Memory B cell (primary cell): Measurements from ENCODE around the gene TMEM234.

Experiments
- ATAC-seq: fragments of 150-1000 bp; cut with Tn5 transposase; 2 replicates; pipeline ENCODE4 v1.10.0; 2021; ENCODE audit warnings: low read depth, mild to moderate bottlenecking, moderate library complexity
- DNase-seq, 2 donors: peaks; one replicate each; pipeline ENCODE4 v3.0.0; 2022; ENCODE audit warnings: low spot score in 2 of 2
- H3K27ac Mint-ChIP-seq: one replicate; pipeline ENCODE4 v1.8.0; 2022; ENCODE audit warnings: mild to moderate bottlenecking, moderate library complexity, mixed read lengths
- H3K27me3 Mint-ChIP-seq: one replicate; pipeline ENCODE4 v1.8.0; 2022; ENCODE audit warnings: mixed read lengths
- H3K36me3 Mint-ChIP-seq: one replicate; pipeline ENCODE4 v1.8.0; 2022; ENCODE audit warnings: mild to moderate bottlenecking, mixed read lengths
- H3K4me1 Mint-ChIP-seq: one replicate; pipeline ENCODE4 v1.8.0; 2022; ENCODE audit warnings: mixed read lengths
- H3K4me3 Mint-ChIP-seq: one replicate; pipeline ENCODE4 v1.8.0; 2022; ENCODE audit warnings: mild to moderate bottlenecking, moderate library complexity, mixed read lengths
- H3K9me3 Mint-ChIP-seq: one replicate; pipeline ENCODE4 v1.8.0; 2022; ENCODE audit warnings: mixed read lengths

Gene TMEM234

DNA sequence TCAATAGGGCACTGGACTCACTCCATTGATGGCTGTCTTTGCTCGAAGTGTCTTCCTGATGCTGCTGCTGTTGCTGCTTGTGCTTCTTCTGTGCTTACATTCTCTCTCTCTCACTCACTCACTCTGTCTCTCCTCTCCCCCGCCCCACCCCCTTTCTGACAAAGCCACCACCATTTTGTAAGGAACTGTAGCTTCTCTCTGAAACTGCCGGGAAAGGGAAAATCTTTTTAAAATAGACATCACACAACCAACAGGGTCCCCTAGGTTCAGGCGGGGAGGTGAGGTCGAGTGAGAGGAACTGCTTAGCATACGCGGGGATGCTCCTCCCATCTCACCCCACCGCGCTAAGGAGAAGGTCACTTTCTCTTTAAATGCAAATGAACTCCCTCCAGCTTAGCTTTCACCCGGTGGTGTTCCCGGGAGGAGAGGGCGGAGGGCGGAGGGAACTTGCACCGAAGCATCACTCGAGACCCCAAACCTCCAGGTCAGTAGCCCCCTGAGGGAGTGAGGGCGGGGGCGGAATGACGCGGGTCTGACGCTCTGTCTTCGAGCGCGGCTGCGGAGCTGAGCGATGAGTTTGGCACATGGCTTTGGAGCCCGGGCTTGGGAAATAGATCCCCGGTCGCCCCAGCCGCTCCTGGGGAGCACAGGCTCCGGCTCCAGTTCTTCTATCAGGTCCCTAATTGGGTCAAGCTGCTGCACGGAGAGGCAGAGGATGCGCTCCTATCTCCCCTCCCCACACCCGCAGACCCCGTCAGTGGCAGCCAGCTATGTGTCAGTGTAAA lies 21.7 kb downstream of the TMEM234 start, which contains the start of gene CCDC28B:
CCDC28B (plus strand) TSS at position 370 of the 785 bp plus-strand sequence. CDS start 1,341 bp downstream, outside the sequence.
- DNase-seq: peak; percentile 44 to 64
- peak; percentile 50 for ATAC-seq
- H3K36me3 Mint-ChIP-seq: peaks cover 6% of the 10 kb centered on the region
- H3K27ac Mint-ChIP-seq: peak within 1 kb of the TSS; percentile 92
- H3K27me3 Mint-ChIP-seq: no peaks in the 10 kb centered on the region
- peak within 1 kb of the TSS; percentile 97 for H3K4me3 Mint-ChIP-seq
- H3K9me3 Mint-ChIP-seq: no peaks in the 10 kb centered on the region
- H3K4me1 Mint-ChIP-seq: peaks cover 22% of the 10 kb centered on the region

DNA sequence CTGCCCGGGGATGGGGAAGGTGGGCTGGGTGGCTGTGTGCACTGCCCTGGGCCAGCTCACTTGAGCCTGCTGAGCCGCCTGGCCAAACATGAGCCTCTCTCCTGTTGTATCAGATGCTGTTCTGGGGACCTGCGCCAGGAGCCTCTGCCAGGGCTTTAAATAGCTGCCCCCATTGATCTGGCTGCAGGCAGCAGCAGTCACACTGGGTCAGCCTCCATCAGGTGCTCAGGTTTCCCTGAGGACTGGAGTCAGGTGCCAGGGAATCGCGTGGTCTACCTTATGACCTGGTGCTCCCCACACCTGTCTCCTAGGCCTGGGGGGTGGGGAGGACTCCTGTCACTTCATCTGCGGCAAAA lies 22.5 kb downstream of the TMEM234 start:
- Mint-ChIP-seq H3K4me1 (peaks cover 22% of the 10 kb centered on the region), H3K9me3 (no peaks in the 10 kb centered on the region), H3K36me3 (peaks cover 6% of the 10 kb centered on the region), H3K4me3 (peak overlapping the region; percentile 97), H3K27me3 (no peaks in the 10 kb centered on the region), H3K27ac (peak overlapping the region; percentile 92)
- DNase-seq (no peak), ATAC-seq (no peak)

DNA sequence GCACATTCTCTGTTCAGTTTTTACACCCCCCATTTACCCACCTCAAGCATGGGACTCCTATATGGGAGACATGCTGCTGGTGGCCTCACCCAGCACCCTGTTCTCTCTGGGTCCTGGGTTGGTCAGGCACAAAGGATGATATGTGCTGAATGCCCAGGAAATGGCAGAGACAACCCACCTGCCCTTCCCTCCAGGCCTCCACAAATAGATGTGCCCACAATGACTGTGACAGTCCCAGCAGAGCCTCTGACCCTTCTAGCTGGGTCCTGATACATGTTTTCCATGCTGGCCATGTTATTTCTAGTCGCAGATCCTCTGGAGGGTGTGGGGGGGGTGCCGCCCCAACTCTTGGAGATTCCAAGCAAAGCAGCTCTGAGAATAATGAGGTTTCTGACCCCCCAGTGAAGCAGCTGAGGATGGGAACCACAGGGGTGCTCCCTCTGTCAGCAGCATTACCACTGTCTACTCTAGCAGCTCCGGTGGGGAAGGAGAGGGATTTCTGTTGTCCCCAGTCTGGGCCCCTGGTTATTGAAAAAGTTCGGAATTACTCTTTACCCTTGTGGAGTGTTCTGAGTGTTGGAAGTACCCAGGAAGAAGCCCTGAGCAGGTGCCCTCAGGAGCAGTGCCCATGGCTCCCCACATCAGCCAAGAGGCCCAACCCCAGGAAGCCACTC lies 23.0 kb downstream of the TMEM234 start:
- DNase-seq: no peak
- Mint-ChIP-seq H3K27ac (peak overlapping the region; percentile 56), H3K4me3 (no peak overlapping the region), H3K4me1 (peaks cover 22% of the 10 kb centered on the region), H3K36me3 (peaks cover 10% of the 10 kb centered on the region), H3K9me3 (no peaks in the 10 kb centered on the region), H3K27me3 (no peaks in the 10 kb centered on the region)
- ATAC-seq: no peak

DNA sequence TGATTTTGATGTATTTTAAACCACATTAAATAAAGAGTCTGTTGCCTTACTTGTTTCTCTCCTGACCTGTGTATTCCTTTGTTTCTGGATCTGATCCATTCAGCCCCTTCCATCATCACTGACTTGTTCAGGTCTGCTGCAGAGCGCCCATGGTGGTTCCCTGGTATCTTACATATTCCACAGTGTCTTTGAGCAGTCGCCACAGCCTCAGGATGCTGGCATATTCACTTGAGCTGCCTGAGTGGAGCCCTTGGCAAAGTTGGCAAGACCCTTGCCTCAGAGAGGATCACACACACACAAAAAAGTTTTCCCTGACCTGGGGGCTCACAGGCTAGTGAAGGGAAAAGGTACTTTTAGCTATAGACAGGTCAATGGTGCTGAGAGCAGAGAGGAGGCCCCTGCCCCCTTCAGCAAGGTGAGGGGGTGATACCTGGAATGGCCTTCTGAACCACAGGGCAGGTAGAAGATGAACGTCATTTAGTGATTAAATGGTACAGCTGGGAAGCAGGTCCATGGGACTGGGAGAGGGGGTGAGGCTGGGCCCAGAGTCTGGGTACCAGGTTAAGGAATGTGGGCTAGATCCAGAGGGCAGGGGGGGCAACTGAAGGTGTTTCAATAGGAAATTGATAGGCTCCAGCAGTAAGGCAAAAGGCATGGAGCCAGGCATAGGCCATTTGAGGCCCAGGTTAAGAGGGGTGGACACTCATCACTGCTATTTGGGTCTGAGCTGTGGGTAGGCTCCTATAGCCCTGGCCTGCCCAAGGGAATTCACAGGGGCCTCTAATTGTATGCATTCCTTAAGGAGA lies 23.7 kb downstream of the TMEM234 start:
- DNase-seq (no peak), ATAC-seq (no peak)
- Mint-ChIP-seq H3K4me3 (peak overlapping the region; percentile 56), H3K27ac (peak overlapping the region; percentile 56), H3K36me3 (peaks cover 15% of the 10 kb centered on the region), H3K9me3 (no peaks in the 10 kb centered on the region), H3K4me1 (peaks cover 22% of the 10 kb centered on the region), H3K27me3 (no peaks in the 10 kb centered on the region)

DNA sequence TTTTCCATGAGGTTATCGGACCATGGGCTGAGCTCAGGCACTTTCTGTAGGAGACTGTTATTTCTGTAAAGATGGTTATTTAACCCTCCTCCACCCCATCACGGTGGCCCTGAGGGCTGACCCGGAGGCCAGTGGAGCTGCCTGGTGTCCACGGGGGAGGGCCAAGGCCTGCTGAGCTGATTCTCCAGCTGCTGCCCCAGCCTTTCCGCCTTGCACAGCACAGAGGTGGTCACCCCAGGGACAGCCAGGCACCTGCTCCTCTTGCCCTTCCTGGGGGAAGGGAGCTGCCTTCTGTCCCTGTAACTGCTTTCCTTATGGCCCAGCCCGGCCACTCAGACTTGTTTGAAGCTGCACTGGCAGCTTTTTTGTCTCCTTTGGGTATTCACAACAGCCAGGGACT lies 24.3 kb downstream of the TMEM234 start:
- Mint-ChIP-seq H3K4me1 (peaks cover 22% of the 10 kb centered on the region), H3K27me3 (no peaks in the 10 kb centered on the region), H3K4me3 (no peak overlapping the region), H3K9me3 (no peaks in the 10 kb centered on the region), H3K36me3 (peaks cover 19% of the 10 kb centered on the region), H3K27ac (peak overlapping the region; percentile 56)
- DNase-seq (no peak), ATAC-seq (no peak)

DNA sequence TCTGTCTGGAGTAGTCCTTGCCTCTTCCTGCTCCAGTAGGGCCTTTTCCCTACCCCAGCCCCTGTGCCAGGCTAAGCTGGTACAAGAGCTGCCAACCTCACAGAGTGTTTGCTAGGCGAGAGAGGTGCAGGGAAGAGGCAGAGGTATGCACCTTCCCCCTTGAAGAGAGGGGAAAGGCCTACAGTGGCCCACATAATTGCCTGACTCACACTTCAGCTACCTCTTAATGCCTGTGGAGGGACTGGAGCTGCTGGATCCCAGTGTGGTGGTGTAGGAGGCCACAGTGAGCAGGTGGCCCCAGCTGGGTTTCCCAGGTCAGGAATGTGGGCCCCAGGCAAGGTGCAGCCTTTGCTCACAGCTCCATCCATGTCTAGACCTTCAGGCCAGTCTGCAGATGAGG lies 25.1 kb downstream of the TMEM234 start:
- ATAC-seq (no peak), DNase-seq (no peak)
- H3K27ac Mint-ChIP-seq: peak overlapping the region; percentile 45
- no peaks in the 10 kb centered on the region for H3K27me3 Mint-ChIP-seq
- peaks cover 23% of the 10 kb centered on the region for H3K36me3 Mint-ChIP-seq
- no peak overlapping the region for H3K4me3 Mint-ChIP-seq
- no peaks in the 10 kb centered on the region for H3K9me3 Mint-ChIP-seq
- H3K4me1 Mint-ChIP-seq: peaks cover 17% of the 10 kb centered on the region

DNA sequence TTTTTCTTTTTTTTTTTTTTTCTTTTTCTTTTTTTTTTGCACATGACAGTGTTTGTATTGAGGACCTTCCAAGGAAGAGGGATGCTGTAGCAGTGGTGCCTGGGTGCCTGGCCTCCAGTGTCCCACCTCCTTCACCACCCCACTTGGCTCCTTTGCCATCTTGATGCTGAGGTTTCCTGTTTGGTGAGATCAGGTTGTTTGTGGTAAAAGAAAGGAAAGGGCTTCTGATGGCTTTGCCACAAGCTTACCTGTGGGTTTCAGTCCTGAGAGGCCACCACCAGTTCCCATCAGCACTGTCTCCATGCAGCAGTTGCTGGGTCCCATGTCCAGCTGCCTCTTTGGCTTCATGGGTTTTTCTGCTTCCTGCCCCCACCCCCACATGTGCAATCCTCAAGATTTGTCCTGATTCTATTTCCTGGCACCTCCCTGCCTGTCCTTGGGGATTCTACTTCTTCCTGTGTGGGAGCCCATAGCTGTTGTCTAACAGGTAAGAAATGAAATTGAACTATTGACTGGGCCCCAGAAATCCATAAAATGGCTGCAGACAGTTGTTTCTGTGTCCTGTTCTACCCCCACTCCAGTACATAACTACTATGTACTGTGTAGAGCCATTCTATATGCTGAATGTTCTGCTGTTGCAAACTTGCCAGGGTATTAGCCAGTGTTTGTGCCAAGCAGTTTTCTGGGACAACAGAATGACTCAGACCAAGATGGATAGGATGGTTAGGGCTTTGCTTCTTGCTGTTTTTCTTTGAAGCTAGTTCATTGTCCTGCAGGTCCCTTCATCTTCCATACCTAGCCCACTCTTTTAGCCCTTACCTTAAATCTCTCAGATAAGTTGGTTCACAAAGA lies 26.0 kb downstream of the TMEM234 start:
- Mint-ChIP-seq H3K36me3 (peaks cover 29% of the 10 kb centered on the region), H3K4me1 (peaks cover 9% of the 10 kb centered on the region), H3K27ac (peak overlapping the region; percentile 45), H3K4me3 (no peak overlapping the region), H3K27me3 (no peaks in the 10 kb centered on the region), H3K9me3 (no peaks in the 10 kb centered on the region)
- no peak for DNase-seq
- ATAC-seq: no peak

DNA sequence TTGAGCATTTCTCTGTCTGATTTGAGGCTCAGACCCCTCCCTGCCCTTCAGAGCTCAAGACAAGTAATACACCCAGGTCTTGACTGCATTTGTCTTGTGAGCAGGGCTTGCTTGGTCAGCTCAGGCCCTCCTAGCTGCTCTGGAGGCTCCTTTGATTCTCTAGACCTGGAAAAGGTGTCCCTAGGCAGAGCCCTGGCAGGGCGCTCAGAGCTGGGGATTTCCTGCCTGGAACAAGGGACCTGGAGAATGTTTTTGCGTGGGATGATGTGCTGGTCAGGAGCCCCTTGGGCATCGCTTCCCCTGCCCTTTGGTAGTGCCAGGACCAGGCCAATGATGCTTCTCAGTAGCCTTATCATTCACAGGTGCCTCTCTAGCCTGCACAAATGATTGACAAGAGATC lies 26.6 kb downstream of the TMEM234 start:
- H3K27me3 Mint-ChIP-seq: no peaks in the 10 kb centered on the region
- no peak overlapping the region for H3K4me3 Mint-ChIP-seq
- ATAC-seq (no peak), DNase-seq (no peak)
- no peaks in the 10 kb centered on the region for H3K9me3 Mint-ChIP-seq
- H3K36me3 Mint-ChIP-seq: peaks cover 29% of the 10 kb centered on the region
- H3K27ac Mint-ChIP-seq: no peak overlapping the region
- H3K4me1 Mint-ChIP-seq: peaks cover 8% of the 10 kb centered on the region

DNA sequence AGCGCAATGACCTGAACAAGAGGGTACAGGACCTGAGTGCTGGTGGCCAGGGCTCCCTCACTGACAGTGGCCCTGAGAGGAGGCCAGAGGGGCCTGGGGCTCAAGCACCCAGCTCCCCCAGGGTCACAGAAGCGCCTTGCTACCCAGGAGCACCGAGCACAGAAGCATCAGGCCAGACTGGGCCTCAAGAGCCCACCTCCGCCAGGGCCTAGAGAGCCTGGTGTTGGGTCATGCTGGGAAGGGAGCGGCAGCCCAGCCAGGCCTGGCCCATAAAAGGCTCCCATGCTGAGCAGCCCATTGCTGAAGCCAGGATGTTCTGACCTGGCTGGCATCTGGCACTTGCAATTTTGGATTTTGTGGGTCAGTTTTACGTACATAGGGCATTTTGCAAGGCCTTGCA lies 27.2 kb downstream of the TMEM234 start:
- Mint-ChIP-seq H3K27ac (no peak overlapping the region), H3K4me3 (no peak overlapping the region), H3K27me3 (no peaks in the 10 kb centered on the region), H3K9me3 (no peaks in the 10 kb centered on the region), H3K36me3 (peaks cover 29% of the 10 kb centered on the region), H3K4me1 (peaks cover 3% of the 10 kb centered on the region)
- DNase-seq (no peak), ATAC-seq (no peak)

DNA sequence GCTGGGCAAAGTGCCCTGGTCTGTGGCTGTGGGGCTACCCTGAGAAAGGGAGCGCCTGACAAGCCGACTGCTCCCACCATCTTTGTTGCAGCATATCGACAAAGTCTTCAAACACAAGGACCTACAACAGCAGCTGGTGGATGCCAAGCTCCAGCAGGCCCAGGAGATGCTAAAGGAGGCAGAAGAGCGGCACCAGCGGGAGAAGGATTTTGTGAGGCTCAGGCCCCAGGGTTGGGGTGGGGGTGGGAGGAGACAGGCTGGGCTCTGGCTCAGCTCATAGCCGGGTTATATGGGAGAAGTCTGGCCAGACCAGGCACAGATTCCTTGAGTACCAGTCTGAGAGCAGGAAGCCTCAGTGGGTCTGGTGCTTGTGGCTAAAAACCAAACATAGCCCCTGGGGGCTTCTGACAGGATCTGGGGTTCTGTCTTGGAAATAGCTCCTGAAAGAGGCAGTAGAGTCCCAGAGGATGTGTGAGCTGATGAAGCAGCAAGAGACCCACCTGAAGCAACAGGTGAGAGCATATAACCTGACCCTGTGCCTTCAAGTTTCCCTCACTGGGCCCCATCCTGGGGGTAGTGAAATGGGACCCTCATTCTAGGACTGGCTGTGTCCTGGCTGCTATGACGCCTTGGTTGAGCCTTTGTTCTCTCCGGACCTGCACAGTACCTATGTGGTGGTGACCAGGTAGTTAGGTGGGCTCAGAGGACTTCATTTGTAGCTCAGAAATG lies 29.8 kb downstream of the TMEM234 start:
- Mint-ChIP-seq H3K27ac (peak overlapping the region; percentile 45), H3K4me3 (no peak overlapping the region), H3K4me1 (peaks cover 5% of the 10 kb centered on the region), H3K27me3 (no peaks in the 10 kb centered on the region), H3K36me3 (peaks cover 37% of the 10 kb centered on the region), H3K9me3 (no peaks in the 10 kb centered on the region)
- no peak for DNase-seq
- no peak for ATAC-seq

DNA sequence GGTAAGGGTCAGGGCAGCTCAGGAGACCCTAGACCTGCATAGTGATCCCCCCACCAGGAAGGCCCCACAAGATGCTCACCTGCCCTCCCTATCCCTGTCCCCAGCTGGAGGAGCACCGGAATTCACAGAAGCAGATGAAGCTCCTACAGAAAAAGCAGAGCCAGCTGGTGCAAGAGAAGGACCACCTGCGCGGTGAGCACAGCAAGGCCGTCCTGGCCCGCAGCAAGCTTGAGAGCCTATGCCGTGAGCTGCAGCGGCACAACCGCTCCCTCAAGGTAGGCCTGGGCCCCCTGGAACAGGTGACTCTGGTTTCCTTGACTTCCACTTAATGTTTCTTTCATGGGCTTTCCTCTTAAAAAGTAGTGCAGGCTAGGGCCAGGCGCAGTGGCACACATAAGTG lies 34.3 kb downstream of the TMEM234 start:
- Mint-ChIP-seq H3K36me3 (peaks cover 38% of the 10 kb centered on the region), H3K27me3 (no peaks in the 10 kb centered on the region), H3K4me3 (no peak overlapping the region), H3K4me1 (peaks cover 23% of the 10 kb centered on the region), H3K27ac (no peak overlapping the region), H3K9me3 (no peaks in the 10 kb centered on the region)
- ATAC-seq (no peak), DNase-seq (no peak)

DNA sequence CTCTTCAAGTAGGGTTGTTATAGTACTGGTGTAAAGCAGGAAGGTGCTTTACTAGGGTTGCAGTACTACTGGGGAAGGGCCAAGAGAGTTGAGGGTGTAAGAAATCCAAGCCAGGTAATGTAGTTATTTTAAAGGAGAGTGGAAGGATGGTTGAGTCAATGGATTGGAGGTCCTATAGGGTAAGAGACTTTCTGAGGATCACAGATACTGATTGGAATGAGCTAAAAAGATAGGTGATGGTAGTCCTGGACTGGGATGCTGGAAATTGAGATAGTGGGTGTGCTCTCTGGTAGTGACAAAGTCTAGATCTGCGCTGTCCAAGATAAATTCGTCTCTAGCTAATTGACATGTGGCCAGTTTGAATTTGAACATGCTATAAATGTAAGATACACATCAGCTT lies 35.7 kb downstream of the TMEM234 start:
- DNase-seq (no peak), ATAC-seq (no peak)
- Mint-ChIP-seq H3K36me3 (peaks cover 31% of the 10 kb centered on the region), H3K4me3 (no peak overlapping the region), H3K9me3 (no peaks in the 10 kb centered on the region), H3K4me1 (peaks cover 28% of the 10 kb centered on the region), H3K27me3 (no peaks in the 10 kb centered on the region), H3K27ac (no peak overlapping the region)

DNA sequence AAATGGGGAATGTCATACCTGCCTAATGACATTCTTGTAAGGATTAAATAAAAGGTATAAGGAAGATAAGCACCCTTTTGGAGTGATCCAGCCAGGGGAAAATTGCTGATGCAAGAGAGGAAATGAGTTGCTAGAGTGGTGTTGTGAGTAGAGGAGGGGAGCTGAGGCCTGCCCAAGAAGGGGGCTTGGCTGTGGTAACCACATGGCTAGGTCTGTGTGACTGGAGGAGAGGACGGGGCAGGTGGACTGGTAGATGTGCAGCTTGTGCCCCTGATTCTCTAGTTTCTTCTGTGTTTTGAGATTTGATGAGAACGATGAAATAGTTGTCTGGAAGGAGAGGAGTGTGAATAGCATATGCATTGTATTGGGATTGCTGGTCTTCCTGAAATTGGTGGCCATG lies 36.1 kb downstream of the TMEM234 start:
- DNase-seq: no peak
- H3K27ac Mint-ChIP-seq: no peak overlapping the region

More for the DNA sequence above, 36.1 kb downstream of the TMEM234 start:
- Mint-ChIP-seq H3K4me3 (no peak overlapping the region), H3K27me3 (no peaks in the 10 kb centered on the region), H3K36me3 (peaks cover 35% of the 10 kb centered on the region), H3K9me3 (no peaks in the 10 kb centered on the region), H3K4me1 (peaks cover 33% of the 10 kb centered on the region)
- ATAC-seq: no peak
